Uterus (tissue), 2 donors: ENCODE measurements around the gene EFCAB3.
"Not testable (repeated sequence)": the region's sequence is repeated elsewhere in the genome, so short reads cannot be mapped to it uniquely, and the experiment has no call there.

Experiments used
- POLR2A ChIP-seq, 2 donors: fragments of 450-650 bp; IDR thresholded peaks; one replicate each; pipeline ENCODE4 v1.6.1; 2016; ENCODE audit warnings: antibody characterized with exemption in 2 of 2, mild to moderate bottlenecking in 1 of 2, moderate library complexity in 1 of 2
- TF ChIP-seq, protein P1 (sequence below), 4 experiments: fragments of 200-600 bp in 2 of 4; fragments of 450-650 bp in 2 of 4; sonication (generic) in 2 of 4; IDR thresholded peaks; one replicate each; pipeline ENCODE4 v1.5.1; 2016 to 2019; ENCODE audit warnings: antibody characterized with exemption in 4 of 4, mild to moderate bottlenecking in 2 of 4, moderate library complexity in 1 of 4

DNA sequence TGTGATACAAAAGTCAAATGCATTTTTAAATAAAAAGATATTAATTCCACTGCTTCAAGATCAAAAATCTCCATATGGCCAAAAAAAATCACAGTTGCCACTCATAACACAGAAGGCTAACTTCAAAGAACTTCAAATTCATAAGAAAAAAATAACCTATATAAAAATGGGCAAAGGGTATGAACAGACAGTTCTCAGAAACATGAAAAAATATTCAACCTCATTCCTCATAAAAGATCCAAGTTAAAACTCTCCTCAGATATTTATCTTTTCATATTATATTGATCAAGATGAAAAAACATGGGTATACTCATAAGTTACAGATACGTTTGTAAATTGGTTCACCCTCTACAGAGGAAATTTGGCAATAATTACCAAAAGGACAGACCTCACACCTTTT lies 32.7 kb downstream of the EFCAB3 start:
- TF ChIP-seq, protein P1, sequence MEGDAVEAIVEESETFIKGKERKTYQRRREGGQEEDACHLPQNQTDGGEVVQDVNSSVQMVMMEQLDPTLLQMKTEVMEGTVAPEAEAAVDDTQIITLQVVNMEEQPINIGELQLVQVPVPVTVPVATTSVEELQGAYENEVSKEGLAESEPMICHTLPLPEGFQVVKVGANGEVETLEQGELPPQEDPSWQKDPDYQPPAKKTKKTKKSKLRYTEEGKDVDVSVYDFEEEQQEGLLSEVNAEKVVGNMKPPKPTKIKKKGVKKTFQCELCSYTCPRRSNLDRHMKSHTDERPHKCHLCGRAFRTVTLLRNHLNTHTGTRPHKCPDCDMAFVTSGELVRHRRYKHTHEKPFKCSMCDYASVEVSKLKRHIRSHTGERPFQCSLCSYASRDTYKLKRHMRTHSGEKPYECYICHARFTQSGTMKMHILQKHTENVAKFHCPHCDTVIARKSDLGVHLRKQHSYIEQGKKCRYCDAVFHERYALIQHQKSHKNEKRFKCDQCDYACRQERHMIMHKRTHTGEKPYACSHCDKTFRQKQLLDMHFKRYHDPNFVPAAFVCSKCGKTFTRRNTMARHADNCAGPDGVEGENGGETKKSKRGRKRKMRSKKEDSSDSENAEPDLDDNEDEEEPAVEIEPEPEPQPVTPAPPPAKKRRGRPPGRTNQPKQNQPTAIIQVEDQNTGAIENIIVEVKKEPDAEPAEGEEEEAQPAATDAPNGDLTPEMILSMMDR (IDR thresholded peaks at IDR 0.05): not testable (repeated sequence)
- not testable (repeated sequence) for TF ChIP-seq POLR2A (IDR thresholded peaks at IDR 0.05)
